ENCODE measurements around the gene NAPG.
"Not testable (repeated sequence)": the region's sequence is repeated elsewhere in the genome, so short reads cannot be mapped to it uniquely, and the experiment has no call there.

NAPG gene

DNA sequence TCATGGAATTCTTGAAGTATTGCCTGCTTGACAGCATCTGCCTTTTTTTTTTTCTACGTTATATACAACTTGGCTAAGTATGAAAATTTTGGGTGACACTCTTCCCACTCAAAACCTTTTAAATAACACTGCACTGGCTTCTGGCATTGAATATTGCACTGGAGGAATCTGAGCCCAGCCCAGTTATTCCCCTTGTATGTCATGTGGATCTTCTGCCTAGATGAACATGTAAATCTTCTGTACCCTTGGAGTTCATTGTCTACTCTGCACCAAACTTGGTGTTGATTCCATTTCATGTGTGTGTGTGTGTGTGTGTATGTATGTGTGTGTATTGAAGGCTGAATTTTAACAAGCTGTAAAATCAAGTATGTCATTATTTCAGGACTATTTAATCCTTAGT is 59.4 kb downstream of the NAPG start:
- Histone ChIP-seq H3K27me3 (ENCODE audit: insufficient read depth, low read length) (no peaks in the 10 kb centered on the region), H3K9me3 (ENCODE audit: insufficient read depth, low read depth, low read length) (peaks cover 9% of the 10 kb centered on the region; the same call in 1 of the 2 replicates), H3K4me1 (ENCODE audit: insufficient read depth, low read length) (no peaks in the 10 kb centered on the region), H3K9ac (ENCODE audit: low read depth, low read length) (no peak overlapping the region), H3K36me3 (ENCODE audit: insufficient read depth, low read length) (no peaks in the 10 kb centered on the region), H3K4me3 (ENCODE audit: low read length) (no peak overlapping the region), H3K27ac (ENCODE audit: low read depth, low read length) (no peak overlapping the region)
- 100% methylated on average over 1 of the region's 1 CpG for WGBS

DNA sequence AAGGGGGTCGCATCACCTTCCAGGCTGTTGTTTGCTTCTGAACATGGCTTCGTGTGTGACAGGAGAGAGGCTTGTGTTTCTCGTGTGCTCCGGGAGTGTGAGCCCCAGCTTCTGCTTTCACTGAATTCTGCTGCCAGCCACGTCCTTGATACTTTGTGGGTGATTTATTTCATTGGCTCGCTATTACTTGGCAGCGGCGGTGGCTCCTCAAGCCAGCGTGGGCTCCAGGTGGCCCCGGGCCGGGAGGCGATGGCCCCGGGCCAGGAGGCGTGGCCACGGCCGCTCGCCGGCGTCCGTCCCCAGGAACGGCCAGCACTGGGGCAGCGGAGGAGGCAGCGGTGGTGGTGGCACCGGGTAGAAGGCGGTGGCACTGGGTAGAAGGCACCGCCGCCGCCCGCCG is 63.1 kb downstream of the NAPG start:
- H3K27me3 ChIP-seq (ENCODE audit: insufficient read depth, low read length) = no peaks in the 10 kb centered on the region
- WGBS = 96% methylated on average over 30 of the region's 30 CpGs
- no peaks in the 10 kb centered on the region for H3K4me1 ChIP-seq (ENCODE audit: insufficient read depth, low read length)
- no peak overlapping the region for H3K27ac ChIP-seq (ENCODE audit: low read depth, low read length)
- no peak overlapping the region for H3K9ac ChIP-seq (ENCODE audit: low read depth, low read length)
- H3K4me3 ChIP-seq (ENCODE audit: low read length) = no peak overlapping the region
- H3K36me3 ChIP-seq (ENCODE audit: insufficient read depth, low read length) = no peaks in the 10 kb centered on the region
- no peaks in the 10 kb centered on the region for H3K9me3 ChIP-seq (ENCODE audit: insufficient read depth, low read depth, low read length)

GRCh38 chr18:10590412-10590811 is 64.6 kb downstream of the NAPG start:
- no peaks in the 10 kb centered on the region for H3K36me3 ChIP-seq (ENCODE audit: insufficient read depth, low read length)
- H3K27ac ChIP-seq (ENCODE audit: low read depth, low read length) = no peak overlapping the region
- H3K9me3 ChIP-seq (ENCODE audit: insufficient read depth, low read depth, low read length) = no peaks in the 10 kb centered on the region
- no peaks in the 10 kb centered on the region for H3K27me3 ChIP-seq (ENCODE audit: insufficient read depth, low read length)
- no peaks in the 10 kb centered on the region for H3K4me1 ChIP-seq (ENCODE audit: insufficient read depth, low read length)
- no peak overlapping the region for H3K4me3 ChIP-seq (ENCODE audit: low read length)
- whole genome bisulfite sequencing = 97% methylated on average over 8 of the region's 8 CpGs
- H3K9ac ChIP-seq (ENCODE audit: low read depth, low read length) = no peak overlapping the region

GRCh38 chr18:10591896-10592295 is 66.1 kb downstream of the NAPG start:
- no peaks in the 10 kb centered on the region for H3K9me3 ChIP-seq (ENCODE audit: insufficient read depth, low read depth, low read length)
- no peaks in the 10 kb centered on the region for H3K4me1 ChIP-seq (ENCODE audit: insufficient read depth, low read length)
- no peak overlapping the region for H3K4me3 ChIP-seq (ENCODE audit: low read length)
- H3K27me3 ChIP-seq (ENCODE audit: insufficient read depth, low read length) = no peaks in the 10 kb centered on the region
- H3K9ac ChIP-seq (ENCODE audit: low read depth, low read length) = no peak overlapping the region
- H3K27ac ChIP-seq (ENCODE audit: low read depth, low read length) = no peak overlapping the region
- no peaks in the 10 kb centered on the region for H3K36me3 ChIP-seq (ENCODE audit: insufficient read depth, low read length)
- WGBS = 100% methylated on average over 2 of the region's 3 CpGs

DNA sequence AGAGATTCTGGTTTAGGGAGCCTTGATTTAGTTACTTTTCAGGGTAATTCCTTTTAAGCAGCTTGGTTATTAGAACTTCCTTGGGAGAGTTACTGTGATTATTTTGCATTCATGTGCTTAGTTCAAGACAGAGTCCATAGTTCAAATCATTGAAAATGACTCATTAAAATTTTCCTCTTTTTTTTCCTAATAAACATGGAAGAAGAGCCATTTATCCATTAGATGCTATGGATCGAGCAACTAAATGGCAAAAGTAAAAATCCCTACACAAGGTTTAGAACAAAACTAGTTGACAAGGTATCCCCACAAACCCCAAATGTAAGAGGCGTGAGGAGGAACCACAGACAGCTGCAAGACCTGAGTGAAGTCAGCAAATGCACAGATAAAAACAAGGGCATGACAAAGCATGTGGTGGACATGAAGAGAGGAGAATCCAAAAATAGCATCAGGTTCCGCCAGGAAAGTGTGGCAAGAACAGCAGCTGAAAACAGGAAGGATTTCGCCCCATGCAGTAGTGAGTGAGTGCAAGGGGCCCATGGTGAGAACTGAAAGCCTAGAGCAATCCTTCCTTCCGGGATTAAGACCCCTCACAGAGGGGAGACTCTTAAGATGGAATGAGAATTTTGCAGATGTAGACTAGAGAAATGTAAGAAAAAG is 67.7 kb downstream of the NAPG start:
- H3K4me3 ChIP-seq (ENCODE audit: low read length); H3K27ac ChIP-seq (ENCODE audit: low read depth, low read length); H3K27me3 ChIP-seq (ENCODE audit: insufficient read depth, low read length); H3K4me1 ChIP-seq (ENCODE audit: insufficient read depth, low read length); H3K9ac ChIP-seq (ENCODE audit: low read depth, low read length); H3K9me3 ChIP-seq (ENCODE audit: insufficient read depth, low read depth, low read length); H3K36me3 ChIP-seq (ENCODE audit: insufficient read depth, low read length): not testable (repeated sequence)
- 90% methylated on average over 4 of the region's 5 CpGs for whole genome bisulfite sequencing

GRCh38 chr18:10595917-10596316 is 70.1 kb downstream of the NAPG start:
- H3K4me3 ChIP-seq (ENCODE audit: low read length); H3K27ac ChIP-seq (ENCODE audit: low read depth, low read length); H3K4me1 ChIP-seq (ENCODE audit: insufficient read depth, low read length); H3K36me3 ChIP-seq (ENCODE audit: insufficient read depth, low read length); H3K27me3 ChIP-seq (ENCODE audit: insufficient read depth, low read length); H3K9ac ChIP-seq (ENCODE audit: low read depth, low read length); H3K9me3 ChIP-seq (ENCODE audit: insufficient read depth, low read depth, low read length): not testable (repeated sequence)
- WGBS = 100% methylated on average over 1 of the region's 4 CpGs

GRCh38 chr18:10597695-10598094 is 71.9 kb downstream of the NAPG start:
- H3K27ac ChIP-seq (ENCODE audit: low read depth, low read length); H3K4me1 ChIP-seq (ENCODE audit: insufficient read depth, low read length); H3K9ac ChIP-seq (ENCODE audit: low read depth, low read length); H3K4me3 ChIP-seq (ENCODE audit: low read length); H3K36me3 ChIP-seq (ENCODE audit: insufficient read depth, low read length); H3K27me3 ChIP-seq (ENCODE audit: insufficient read depth, low read length); H3K9me3 ChIP-seq (ENCODE audit: insufficient read depth, low read depth, low read length): not testable (repeated sequence)
- 100% methylated on average over 1 of the region's 4 CpGs for WGBS

DNA sequence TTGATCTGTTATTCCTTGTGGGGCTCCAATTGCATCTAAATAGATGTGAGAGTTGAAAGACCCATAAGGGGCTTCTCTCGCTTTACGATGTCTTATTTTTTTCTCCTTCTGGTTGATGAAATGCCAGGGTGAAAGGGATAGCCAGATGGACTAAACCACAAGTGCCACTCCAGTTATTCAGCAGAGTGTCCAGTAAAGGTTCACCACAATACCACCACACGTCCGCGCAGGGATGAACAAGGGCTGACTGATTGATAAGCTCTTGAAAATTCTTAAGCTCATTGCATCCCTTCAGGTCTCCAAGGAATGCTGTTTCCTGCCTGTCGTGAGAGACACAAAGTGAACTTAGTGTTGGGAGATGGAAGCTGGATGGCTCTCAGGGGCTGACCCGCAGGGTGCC is 74.9 kb downstream of the NAPG start:
- not testable (repeated sequence) for H3K4me3 ChIP-seq (ENCODE audit: low read length)
- 89% methylated on average over 7 of the region's 7 CpGs for WGBS

More for the DNA sequence above, 74.9 kb downstream of the NAPG start:
- H3K27ac ChIP-seq (ENCODE audit: low read depth, low read length); H3K9ac ChIP-seq (ENCODE audit: low read depth, low read length); H3K27me3 ChIP-seq (ENCODE audit: insufficient read depth, low read length); H3K36me3 ChIP-seq (ENCODE audit: insufficient read depth, low read length); H3K9me3 ChIP-seq (ENCODE audit: insufficient read depth, low read depth, low read length); H3K4me1 ChIP-seq (ENCODE audit: insufficient read depth, low read length): not testable (repeated sequence)
